GM06990 (cell line): ENCODE results near the gene SMIM20.

Experiments
- DNase-seq: peaks from one replicate; pipeline ENCODE4 v3.0.0-alpha.2; 2011; ENCODE audit not compliant: insufficient read length; ENCODE audit errors: extremely low read depth
- H3K27me3 ChIP-seq: replicated peaks from 2 replicates; pipeline ENCODE4 v1.6.0; 2011; ENCODE audit warnings: low read length; ENCODE audit not compliant: control insufficient read depth, insufficient read depth
- H3K36me3 ChIP-seq: 2 replicates; pipeline ENCODE4 v1.5.1; 2011; ENCODE audit warnings: low read length; ENCODE audit not compliant: control insufficient read depth, insufficient read depth
- H3K4me3 ChIP-seq: replicated peaks from 2 replicates; pipeline ENCODE4 v1.5.1; 2011; ENCODE audit warnings: low read depth, mild to moderate bottlenecking, control low read depth, low read length
- CTCF ChIP-seq: IDR thresholded peaks from 2 replicates; pipeline ENCODE4 v1.5.1; 2011; ENCODE audit warnings: low read length, control low read depth, mild to moderate bottlenecking, inconsistent platforms; ENCODE audit not compliant: insufficient read depth, poor library complexity, severe bottlenecking

SMIM20 gene

DNA sequence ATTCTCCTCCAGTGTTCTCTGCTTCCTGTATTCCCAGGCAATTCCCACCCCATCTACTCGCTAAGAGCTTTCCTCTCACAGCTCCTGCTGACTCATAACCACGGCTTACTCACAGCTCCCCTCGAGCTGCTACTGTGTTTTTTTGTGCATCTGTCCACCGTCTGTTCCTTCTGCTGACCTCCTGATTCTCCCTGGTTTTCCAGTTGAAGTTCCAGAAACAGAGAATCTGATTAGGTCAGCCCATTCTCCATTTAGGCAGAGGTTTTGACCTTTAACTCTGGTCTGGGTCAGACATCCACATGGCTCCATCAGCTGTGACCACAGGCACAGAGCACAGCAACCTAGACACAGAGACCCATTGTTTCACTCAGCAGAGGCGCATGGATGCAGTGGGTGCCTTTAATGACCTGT is 5.5 kb upstream of the SMIM20 start:
- no peaks in the 10 kb centered on the region for H3K36me3 ChIP-seq
- no peak overlapping the region for H3K4me3 ChIP-seq
- no peaks in the 10 kb centered on the region for H3K27me3 ChIP-seq
- DNase-seq = no peak
- no peak for TF ChIP-seq CTCF

- DNase-seq = no peak
- H3K36me3 ChIP-seq = no peaks in the 10 kb centered on the region
- no peak for TF ChIP-seq CTCF
- H3K27me3 ChIP-seq = no peaks in the 10 kb centered on the region
- H3K4me3 ChIP-seq = no peak overlapping the region
Measured at GRCh38 chr4:25911356-25911755, 2.7 kb upstream of the SMIM20 start.

DNA sequence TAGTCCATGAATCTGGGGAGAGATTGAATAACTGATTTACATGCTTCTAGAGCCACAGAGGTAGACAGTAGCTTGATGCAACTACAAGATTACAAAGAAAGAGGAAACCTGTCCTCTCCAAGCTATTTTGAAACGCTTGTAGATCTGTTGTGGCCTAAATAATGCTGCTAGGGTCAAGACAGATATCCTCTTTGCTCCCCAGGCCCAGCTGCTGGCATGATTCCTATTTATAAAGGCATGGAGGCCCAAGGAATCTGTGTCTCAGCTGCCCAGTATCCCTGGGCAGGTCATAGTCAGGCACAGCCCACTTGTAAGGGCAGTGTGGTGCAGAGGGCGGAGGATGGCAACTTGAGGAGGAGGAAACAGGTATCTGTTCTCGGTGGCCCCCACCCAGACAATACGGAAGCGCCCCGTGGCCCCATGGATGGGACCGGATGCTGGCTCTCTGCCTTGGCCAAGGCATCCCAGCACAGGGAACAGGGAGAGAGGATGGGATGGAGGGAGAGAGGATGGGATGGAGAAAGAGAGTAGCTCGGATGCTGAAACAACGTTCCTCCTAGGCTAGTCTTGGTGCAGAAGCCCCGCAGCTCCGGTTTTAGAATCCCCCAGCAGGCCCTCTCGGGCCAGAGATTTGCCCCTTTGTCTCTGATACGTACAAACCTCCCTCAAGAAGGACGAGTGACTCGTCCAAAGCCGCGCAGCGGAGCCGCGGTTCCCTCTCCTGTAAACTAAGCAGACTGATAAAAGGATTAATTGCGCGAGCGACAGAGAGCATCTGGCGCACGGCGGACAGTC is 767 bp upstream of the SMIM20 start:
- H3K27me3 ChIP-seq = no peaks in the 10 kb centered on the region
- H3K36me3 ChIP-seq = no peaks in the 10 kb centered on the region
- TF ChIP-seq CTCF = no peak
- H3K4me3 ChIP-seq = peak overlapping the region; percentile 78
- no peak for DNase-seq

DNA sequence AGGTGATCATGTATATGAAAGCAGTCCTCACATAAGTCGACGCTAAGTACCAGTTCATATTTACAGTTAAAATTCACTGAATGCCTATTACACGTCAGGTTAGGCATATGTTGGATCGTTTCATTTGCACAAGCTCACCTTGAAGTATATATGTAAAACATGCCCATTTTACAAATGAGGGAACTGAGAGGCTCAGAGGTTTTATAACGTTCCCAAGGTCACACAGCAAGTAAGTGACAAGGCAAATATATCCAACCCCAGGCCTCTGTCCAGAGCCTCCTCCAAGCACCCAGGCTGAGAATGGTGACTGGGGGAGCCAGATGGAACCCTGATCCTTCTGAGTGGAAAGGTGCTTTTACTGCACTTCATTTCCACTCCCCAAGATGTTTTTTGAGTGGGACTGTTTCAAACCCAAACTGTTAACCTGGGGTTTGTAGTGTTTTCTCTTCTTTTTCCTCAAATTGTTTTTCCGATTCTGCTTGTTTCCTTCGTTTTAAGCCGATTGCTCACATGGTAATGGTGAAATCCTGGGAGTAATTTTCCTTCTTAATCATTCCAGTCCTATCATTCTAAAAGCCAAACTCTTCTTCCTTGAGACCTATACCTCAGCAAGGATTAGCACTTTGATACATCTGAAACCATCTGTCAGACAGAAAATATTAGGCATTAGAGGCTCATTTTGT is 791 bp downstream of the SMIM20 start:
- H3K36me3 ChIP-seq = no peaks in the 10 kb centered on the region
- no peak for TF ChIP-seq CTCF
- no peaks in the 10 kb centered on the region for H3K27me3 ChIP-seq
- H3K4me3 ChIP-seq = peak overlapping the region; percentile 78
- no peak for DNase-seq

DNA sequence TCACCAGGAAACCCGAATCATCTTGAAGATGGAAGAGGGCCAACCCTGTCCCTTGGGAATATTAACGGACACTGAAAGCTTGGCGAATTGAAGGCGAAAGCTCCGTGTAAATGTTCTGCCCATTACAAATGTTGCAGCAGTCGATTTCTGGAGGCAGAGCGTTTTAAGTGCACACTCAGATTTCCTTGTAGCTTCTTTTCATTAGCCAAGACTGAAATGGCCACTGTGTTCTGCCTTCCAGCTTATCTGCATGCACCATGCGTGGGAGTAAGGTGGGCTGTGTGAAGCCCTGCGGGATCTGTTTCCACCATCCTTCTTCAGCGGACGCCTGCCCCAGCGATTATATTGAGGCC is 1.3 kb downstream of the SMIM20 start:
- Histone ChIP-seq H3K4me3 (no peak overlapping the region), H3K36me3 (no peaks in the 10 kb centered on the region), H3K27me3 (no peaks in the 10 kb centered on the region)
- TF ChIP-seq CTCF = no peak
- no peak for DNase-seq
